Activated gamma-delta T cell treated with anti-CD3 and anti-CD28 coated beads, Interleukin-2, amount 50 U/mL, for 16 hours (primary cell): ENCODE data around the gene AGAP2.
"Not testable (repeated sequence)": the region's sequence is repeated elsewhere in the genome, so short reads cannot be mapped to it uniquely, and the experiment has no call there.

Experiments
- DNase-seq: peaks from one replicate; pipeline ENCODE4 v3.0.0-alpha.2; 2020; ENCODE audit warnings: low read depth

The AGAP2 gene

GRCh38 chr12:57722716-57723629 is 15.6 kb downstream of the AGAP2 start:
- no peak for DNase-seq

GRCh38 chr12:57721846-57722608 is 16.5 kb downstream of the AGAP2 start:
- not testable (repeated sequence) for DNase-seq

GRCh38 chr12:57720606-57721595 is 17.6 kb downstream of the AGAP2 start:
- no peak for DNase-seq

- no peak for DNase-seq
Measured at GRCh38 chr12:57719777-57720605, 18.6 kb downstream of the AGAP2 start.

- DNase-seq, result no peak
Measured at GRCh38 chr12:57718641-57719528, 19.7 kb downstream of the AGAP2 start.

GRCh38 chr12:57717846-57718640 is 20.5 kb downstream of the AGAP2 start:
- DNase-seq, result no peak

- DNase-seq, result no peak
Measured at GRCh38 chr12:57717131-57717530, 21.4 kb downstream of the AGAP2 start.

- no peak for DNase-seq
Measured at GRCh38 chr12:57716305-57716704, 22.2 kb downstream of the AGAP2 start.

GRCh38 chr12:57715786-57716185 is 22.8 kb downstream of the AGAP2 start:
- DNase-seq, result no peak

- DNase-seq, result not testable (repeated sequence)
Measured at GRCh38 chr12:57715036-57715748, 23.4 kb downstream of the AGAP2 start.

GRCh38 chr12:57713209-57713608 is 25.3 kb downstream of the AGAP2 start:
- no peak for DNase-seq

- DNase-seq, result no peak
Measured at GRCh38 chr12:57712701-57713100, 25.8 kb downstream of the AGAP2 start.

GRCh38 chr12:57708296-57708695 is 30.2 kb downstream of the AGAP2 start:
- DNase-seq, result no peak

- DNase-seq, result no peak
Measured at GRCh38 chr12:57707250-57707649, 31.3 kb downstream of the AGAP2 start.

GRCh38 chr12:57700317-57700716 is 38.2 kb downstream of the AGAP2 start:
- DNase-seq, result no peak

- DNase-seq, result no peak
Measured at GRCh38 chr12:57698414-57698813, 40.1 kb downstream of the AGAP2 start.

- no peak for DNase-seq
Measured at GRCh38 chr12:57697076-57697475, 41.5 kb downstream of the AGAP2 start.

- no peak for DNase-seq
Measured at GRCh38 chr12:57695770-57696432, 42.6 kb downstream of the AGAP2 start.
